B cell (primary cell): Measurements from ENCODE around the gene SERGEF. TPM values are rescaled to one million over a fixed set of nuclear protein-coding genes. Genes with fewer than 3 reads are reported as not detected.

Experiments used
- ATAC-seq: fragments of 200-7000 bp; cut with Tn5 transposase; one replicate; pipeline ENCODE4 v1.10.0; 2021; ENCODE audit warnings: low read depth, mild to moderate bottlenecking, moderate number of reproducible peaks, moderate library complexity
- CTCF ChIA-PET: fragments of 350-600 bp; sonication (Branson Sonifier 250); formaldehyde crosslinking; loops from one replicate; lab custom pipeline; 2021; ENCODE audit warnings: antibody characterized with exemption, inconsistent platforms; lab: Charles Lee
- POLR2A ChIA-PET: fragments of 350-600 bp; sonication (Branson Sonifier 250); formaldehyde crosslinking; loops from one replicate; lab custom pipeline; 2021; ENCODE audit warnings: antibody characterized with exemption; lab: Charles Lee
- DNase-seq: peaks from one replicate; pipeline ENCODE4 v3.0.0; 2013
- H2AFZ ChIP-seq: 2 replicates; pipeline ENCODE4 v1.6.1; 2012; ENCODE audit warnings: mild to moderate bottlenecking, low read depth, low read length; ENCODE audit not compliant: insufficient read depth, poor library complexity, severe bottlenecking
- H3K27ac ChIP-seq, 2 donors: 1 replicate in 1 of 2; 2 replicates in 1 of 2; pipeline ENCODE4 v1.5.1; 2012 to 2013; ENCODE audit warnings: low read length in 2 of 2, mild to moderate bottlenecking in 2 of 2, moderate library complexity in 1 of 2
- H3K27me3 ChIP-seq, 4 experiments: fragments of 200-600 bp in 1 of 4; sonication (generic) in 1 of 4; replicated peaks in 1 of 4; 1 replicate in 2 of 4; 2 replicates in 2 of 4; pipeline versions ENCODE4 v1.6.1 to v1.7.0; 2013 to 2016; ENCODE audit warnings: low read length in 3 of 4, mild to moderate bottlenecking in 2 of 4, mixed read lengths in 1 of 4, moderate library complexity in 1 of 4; ENCODE audit not compliant: insufficient read depth in 4 of 4, control insufficient read depth in 3 of 4; ENCODE audit errors: control extremely low read depth in 1 of 4
- H3K36me3 ChIP-seq, 2 experiments: replicated peaks in 1 of 2; 1 replicate in 1 of 2; 2 replicates in 1 of 2; pipeline versions ENCODE4 v1.6.1 to v1.7.1; 2013; ENCODE audit warnings: low read length in 1 of 2; ENCODE audit not compliant: insufficient read depth in 2 of 2, control insufficient read depth in 1 of 2; ENCODE audit errors: control extremely low read depth in 1 of 2, extremely low read depth in 1 of 2
- H3K4me1 ChIP-seq, 2 donors: fragments of 200-600 bp in 1 of 2; sonication (generic) in 1 of 2; 1 replicate in 1 of 2; 2 replicates in 1 of 2; pipeline versions ENCODE4 v1.5.1 to v1.6.1; 2013 to 2017; ENCODE audit warnings: low read length in 2 of 2; ENCODE audit not compliant: control insufficient read depth in 2 of 2, insufficient read depth in 2 of 2
- H3K4me2 ChIP-seq: replicated peaks from 2 replicates; pipeline ENCODE3; 2012; ENCODE audit warnings: mild to moderate bottlenecking, low read depth, low read length; ENCODE audit not compliant: poor library complexity, severe bottlenecking
- H3K4me3 ChIP-seq, 5 experiments: fragments of 200-600 bp in 1 of 5; sonication (generic) in 1 of 5; 1 replicate in 3 of 5; 2 replicates in 2 of 5; pipeline versions ENCODE4 v1.5.1 to v1.7.0; 2011 to 2016; ENCODE audit warnings: low read length in 4 of 5, mild to moderate bottlenecking in 4 of 5, low read depth in 2 of 5, control low read depth in 1 of 5, moderate library complexity in 1 of 5; ENCODE audit not compliant: insufficient read depth in 1 of 5; ENCODE audit errors: control extremely low read depth in 1 of 5, extremely low read depth in 1 of 5
- H3K79me2 ChIP-seq: fragments of 200-600 bp; sonication (generic); one replicate; pipeline ENCODE4 v1.6.0; 2016; ENCODE audit warnings: low read length; ENCODE audit not compliant: control insufficient read depth, insufficient read depth
- H3K9ac ChIP-seq: fragments of 200-600 bp; sonication (generic); 2 replicates; pipeline ENCODE4 v1.6.1; 2017; ENCODE audit warnings: mild to moderate bottlenecking, low read length, moderate library complexity
- H3K9me3 ChIP-seq, 3 donors: one replicate each; pipeline versions ENCODE4 v1.6.1 to v1.7.1; 2013; ENCODE audit warnings: low read length in 2 of 3; ENCODE audit not compliant: control insufficient read depth in 2 of 3, insufficient read depth in 1 of 3; ENCODE audit errors: control extremely low read depth in 1 of 3
- H4K20me1 ChIP-seq: 2 replicates; pipeline ENCODE4 v1.6.0; 2012; ENCODE audit warnings: mild to moderate bottlenecking, low read length; ENCODE audit not compliant: insufficient read depth, control insufficient read depth, poor library complexity, severe bottlenecking
- H3K27ac Mint-ChIP-seq: one replicate; pipeline ENCODE4 v1.8.0; 2021; ENCODE audit warnings: mixed read lengths
- H3K27me3 Mint-ChIP-seq: one replicate; pipeline ENCODE4 v1.8.0; 2021; ENCODE audit warnings: mixed read lengths
- H3K4me1 Mint-ChIP-seq: one replicate; pipeline ENCODE4 v1.8.0; 2021; ENCODE audit warnings: mixed read lengths
- H3K4me3 Mint-ChIP-seq: one replicate; pipeline ENCODE4 v1.8.0; 2021; ENCODE audit warnings: mixed read lengths
- H3K9me3 Mint-ChIP-seq: one replicate; pipeline ENCODE4 v1.8.0; 2022; ENCODE audit warnings: mixed read lengths; ENCODE audit not compliant: insufficient read depth
- CTCF ChIP-seq: fragments of 200-600 bp; IDR thresholded peaks from one replicate; pipeline ENCODE4 v1.8.0; 2022; ENCODE audit warnings: antibody characterized with exemption, mild to moderate bottlenecking
- EZH2 ChIP-seq: IDR thresholded peaks from 2 replicates; pipeline ENCODE4 v1.6.1; 2012; ENCODE audit warnings: borderline replicate concordance, low read depth, mild to moderate bottlenecking, moderate library complexity, low read length; ENCODE audit not compliant: insufficient read depth, poor library complexity, severe bottlenecking
- WGBS: methylation state at CpG from one replicate; pipeline ENCODE4 v1.1.5; 2013; ENCODE audit warnings: missing lambda C conversion rate; ENCODE audit not compliant: insufficient coverage; 5-methylcytosine and 5-hydroxymethylcytosine counted together
- intact Hi-C: fragments of 100-400 bp; cut with micrococcal nuclease; formaldehyde crosslinking; loops from one replicate; pipeline ENCODE4 v1.10.0; 2022
- polyA plus RNA-seq: library from polyadenylated mRNA; depleted of rRNA; stranded (reverse); fragments of >200 nt; gene quantifications from 2 replicates; pipeline ENCODE4 v1.2.3, GENCODE V29; 2012
- total RNA-seq, 2 donors: library from RNA; stranded (reverse); fragments of 120-200 nt in 1 of 2; gene quantifications; 1 replicate in 1 of 2; 2 replicates in 1 of 2; pipeline versions ENCODE4 v1.2.3 to v1.2.4, GENCODE V29; 2013 to 2022

SERGEF gene
- total and polyA plus RNA-seq, 2 donors (not counting 1 experiment from before 2014, with no cell fraction given) = 24.2 to 54.3 TPM

GRCh38 chr11:17876827-17877226 is 136.0 kb downstream of the SERGEF start:
- Histone ChIP-seq H2AFZ (no peak overlapping the region), H4K20me1 (no peaks in the 10 kb centered on the region), H3K9ac (no peak overlapping the region), H3K27ac (no peak overlapping the region), H3K4me2 (no peak overlapping the region), H3K79me2 (no peaks in the 10 kb centered on the region), H3K9me3 (no peaks in the 10 kb centered on the region), H3K4me1 (no peaks in the 10 kb centered on the region), H3K27me3 (no peaks in the 10 kb centered on the region), H3K4me3 (no peak overlapping the region), H3K36me3 (peaks cover 5 to 7% of the 10 kb centered on the region in 2 experiments)
- no peak for DNase-seq
- no peaks in the 10 kb centered on the region for H3K9me3 Mint-ChIP-seq
- no peak overlapping the region for H3K4me3 Mint-ChIP-seq
- CTCF ChIA-PET = no interaction called here
- peaks cover 5% of the 10 kb centered on the region for H3K4me1 Mint-ChIP-seq
- intact Hi-C loops = no loop called here
- no peaks in the 10 kb centered on the region for H3K27me3 Mint-ChIP-seq
- 95% methylated on average over 3 of the region's 3 CpGs for WGBS
- POLR2A ChIA-PET = no interaction called here
- TF ChIP-seq EZH2 (no peak), CTCF (no peak)
- no peak overlapping the region for H3K27ac Mint-ChIP-seq
- ATAC-seq = no peak

GRCh38 chr11:17875891-17876290 is 137.0 kb downstream of the SERGEF start:
- Histone ChIP-seq H3K27ac (no peak overlapping the region), H3K36me3 (peaks cover 5 to 7% of the 10 kb centered on the region in 2 experiments), H4K20me1 (no peaks in the 10 kb centered on the region), H3K4me2 (no peak overlapping the region), H2AFZ (no peak overlapping the region), H3K4me3 (no peak overlapping the region), H3K27me3 (no peaks in the 10 kb centered on the region), H3K4me1 (no peaks in the 10 kb centered on the region), H3K9ac (no peak overlapping the region), H3K9me3 (no peaks in the 10 kb centered on the region), H3K79me2 (no peaks in the 10 kb centered on the region)
- DNase-seq = no peak
- Mint-ChIP-seq H3K27me3 (no peaks in the 10 kb centered on the region), H3K27ac (no peak overlapping the region), H3K4me3 (no peak overlapping the region), H3K4me1 (peaks cover 5% of the 10 kb centered on the region), H3K9me3 (no peaks in the 10 kb centered on the region)
- ATAC-seq = no peak
- TF ChIP-seq EZH2 = no peak
- no peak for TF ChIP-seq CTCF
- CTCF ChIA-PET = interaction anchor here (1.6 kb wide), 1 partner anchor 10 kb away, joined by 4 read pairs; no protein-coding TSS in a partner anchor
- intact Hi-C loops = no loop called here
- POLR2A ChIA-PET = no interaction called here
